Fibroblast of peridontal ligament (primary cell): ENCODE results near the gene AZIN2.
A peak's percentile ranks its signal among the peaks of the same experiment; 100 is the strongest.

Source experiments
- DNase-seq: peaks from one replicate; pipeline ENCODE4 v3.0.0-alpha.2; 2010; ENCODE audit errors: extremely low read depth

The AZIN2 gene

DNA sequence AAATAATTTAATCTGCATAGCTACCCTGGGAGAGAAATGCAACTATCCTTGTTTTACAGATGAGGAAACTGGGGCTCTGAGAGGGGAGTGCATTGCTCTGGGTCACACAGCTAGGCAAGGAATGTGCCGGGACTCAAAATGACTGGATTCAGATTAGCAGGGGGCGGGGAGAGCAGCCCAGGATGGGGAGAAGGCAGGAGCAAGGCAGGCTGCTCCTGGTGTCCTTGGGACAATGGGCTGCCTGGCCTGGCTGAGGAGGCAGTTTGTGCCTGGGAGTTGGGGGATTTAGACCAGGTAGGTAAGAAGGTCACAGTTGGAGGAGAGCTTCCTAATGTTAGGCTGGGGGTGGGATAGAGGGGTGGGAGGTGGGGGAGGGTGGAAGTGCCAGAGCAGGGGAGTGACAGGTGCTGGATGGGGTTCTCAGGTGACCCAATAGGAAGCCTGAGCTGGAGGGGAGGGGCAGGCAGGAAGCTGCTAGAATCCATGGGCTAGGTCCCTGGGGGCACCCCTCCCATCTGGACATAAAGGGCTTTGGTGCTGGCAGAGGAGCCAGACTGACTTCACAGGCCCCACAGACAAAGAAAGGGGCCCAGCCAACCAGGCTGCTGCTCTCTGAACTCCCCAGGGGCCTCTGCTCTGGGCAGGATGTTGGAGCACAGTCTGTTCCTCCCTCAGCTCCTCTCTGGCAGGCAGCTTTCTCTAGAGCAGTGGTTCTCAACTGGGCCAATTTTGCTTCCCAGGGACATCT lies 71.9 kb downstream of the AZIN2 start:
- DNase-seq = peak; percentile 69

DNA sequence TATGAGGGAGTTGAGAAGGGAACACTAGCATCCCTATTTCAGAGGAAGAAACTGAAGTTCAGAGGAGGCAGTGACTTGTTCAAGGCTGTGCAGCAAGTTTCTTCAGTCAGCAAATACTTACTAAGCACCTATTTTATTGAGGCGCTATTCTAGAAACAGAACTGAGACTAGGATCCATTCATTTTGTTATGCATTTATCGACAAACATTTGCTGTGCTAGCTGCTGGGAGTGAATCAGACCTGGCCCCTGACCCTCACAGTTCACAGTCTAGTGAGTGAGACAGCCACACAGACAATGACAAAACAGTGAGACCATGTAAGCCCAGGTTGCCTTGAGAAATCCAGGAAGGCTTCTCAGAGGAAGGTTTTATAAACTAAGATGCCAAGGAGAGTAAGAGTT lies 72.7 kb downstream of the AZIN2 start:
- no peak for DNase-seq

- no peak for DNase-seq
Observed at GRCh38 chr1:33155877-33156538, 75.1 kb downstream of the AZIN2 start.

- DNase-seq = no peak
Observed at GRCh38 chr1:33157131-33157530, 76.2 kb downstream of the AZIN2 start.

DNA sequence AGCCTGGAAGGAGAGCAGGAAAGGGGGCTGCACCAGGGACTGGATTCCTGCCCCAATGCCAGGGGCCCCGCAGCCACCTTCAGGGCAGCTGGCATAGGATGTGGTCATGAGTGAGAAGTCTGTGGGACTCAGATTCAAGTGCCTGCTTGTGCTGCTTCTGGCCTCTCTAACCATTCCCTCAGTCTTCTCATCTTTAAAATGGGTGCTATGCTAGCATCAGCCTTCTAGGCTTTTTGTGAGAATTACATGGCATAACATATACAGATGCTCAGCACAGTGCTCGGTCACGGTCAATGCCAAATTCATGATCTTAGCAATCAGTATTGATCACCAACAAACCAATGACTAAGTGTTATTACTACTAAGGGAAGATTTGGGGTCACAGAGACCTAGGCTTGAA lies 77.4 kb downstream of the AZIN2 start:
- no peak for DNase-seq

DNA sequence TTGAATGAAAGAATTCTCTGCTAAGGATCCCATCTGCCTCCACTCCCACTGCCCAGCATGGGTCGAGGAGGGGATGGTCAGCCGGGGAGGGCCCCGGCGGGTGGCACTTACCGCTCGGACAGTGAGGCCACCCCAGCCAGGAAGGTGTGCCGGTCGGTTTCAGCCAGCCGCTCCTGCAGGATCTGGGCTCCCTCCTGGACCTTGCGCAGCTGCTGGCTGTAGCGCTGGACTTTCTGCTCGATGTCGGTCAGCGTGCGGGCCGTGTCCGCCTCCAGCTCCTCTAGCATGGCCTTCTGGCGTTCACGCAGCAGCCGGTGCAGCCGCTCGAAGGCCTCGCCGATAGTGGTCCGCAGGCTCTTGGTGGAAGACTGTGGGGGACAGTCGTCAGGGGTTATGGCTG lies 78.6 kb downstream of the AZIN2 start:
- no peak for DNase-seq

GRCh38 chr1:33161061-33161681 lies 80.2 kb downstream of the AZIN2 start:
- no peak for DNase-seq

- DNase-seq = no peak
Observed at GRCh38 chr1:33162141-33162540, 81.2 kb downstream of the AZIN2 start.

DNA sequence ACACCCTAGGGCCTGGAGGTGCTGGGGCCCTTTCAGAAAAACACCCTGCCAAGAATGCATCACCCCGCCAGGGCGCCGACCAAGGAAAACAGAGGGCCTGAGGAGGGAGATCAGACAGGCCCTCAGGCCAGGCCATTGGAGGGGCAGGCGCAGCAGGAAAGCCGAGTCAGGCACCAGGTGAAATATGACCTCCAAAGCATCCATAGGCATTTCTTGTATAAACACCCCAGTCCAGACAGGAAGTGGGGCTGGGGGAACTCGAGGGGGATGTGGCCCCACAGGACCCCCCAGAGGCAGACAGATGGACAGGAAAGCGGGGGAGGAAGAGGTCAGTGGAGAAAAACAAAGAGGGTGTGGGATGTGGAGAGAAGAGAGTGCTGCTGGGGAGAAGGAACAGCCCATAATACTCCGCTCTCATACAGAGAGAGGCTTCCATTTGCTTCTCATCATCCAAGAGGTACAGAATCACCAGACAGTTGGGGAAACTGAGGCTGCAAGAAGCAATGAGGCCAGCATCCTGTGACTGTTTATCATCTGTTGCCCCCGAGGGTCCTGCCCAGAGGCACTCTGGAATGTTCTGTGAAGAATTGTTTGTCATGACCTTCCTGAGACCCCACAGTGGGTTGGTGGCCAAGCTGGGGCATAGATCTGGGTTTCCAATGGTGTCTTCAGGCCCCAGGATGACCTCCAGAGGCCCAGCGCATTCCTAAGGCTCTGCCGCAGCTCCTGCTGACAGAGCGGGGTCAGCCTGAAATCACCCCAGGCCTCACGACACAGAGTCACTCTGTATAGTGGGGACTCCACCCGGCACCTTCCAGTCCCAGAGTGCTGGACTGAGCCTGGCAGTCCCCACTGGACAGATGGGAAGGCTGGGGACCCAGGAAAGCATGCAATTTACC lies 82.9 kb downstream of the AZIN2 start:
- no peak for DNase-seq

GRCh38 chr1:33165209-33165608 lies 84.3 kb downstream of the AZIN2 start:
- no peak for DNase-seq

DNA sequence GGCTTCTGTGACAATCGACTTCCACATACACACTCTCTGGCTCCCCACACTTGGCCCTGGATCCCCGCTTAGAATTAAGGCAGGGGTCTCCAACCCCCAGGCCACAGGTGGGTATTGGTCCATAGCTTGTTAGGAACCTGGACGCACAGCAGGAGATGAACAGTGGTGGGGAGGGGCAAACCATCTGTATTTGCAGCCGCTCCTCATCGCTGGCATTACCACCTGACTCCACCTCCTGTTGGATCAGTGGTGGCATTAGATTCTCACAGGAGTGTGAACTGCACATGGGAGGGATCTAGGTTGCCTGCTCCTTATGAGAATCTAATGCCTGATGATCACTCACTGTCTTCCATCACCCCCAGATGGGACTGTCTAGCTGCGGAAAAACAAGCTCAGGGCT lies 84.9 kb downstream of the AZIN2 start:
- DNase-seq = no peak

GRCh38 chr1:33167650-33168447 lies 86.9 kb downstream of the AZIN2 start:
- DNase-seq = no peak

- no peak for DNase-seq
Observed at GRCh38 chr1:33168556-33169289, 87.8 kb downstream of the AZIN2 start.

GRCh38 chr1:33169290-33170055 lies 88.5 kb downstream of the AZIN2 start:
- DNase-seq = no peak
